ENCODE measurements around the gene VSTM2L. TPM values are rescaled to one million over a fixed set of nuclear protein-coding genes. Genes with fewer than 3 reads are reported as not detected.

The VSTM2L gene
- total and polyA plus RNA-seq, 2 of the 13 experiments (the other 11 are each of a cell fraction or from before 2014, with no cell fraction given), result not detected

GRCh38 chr20:37869334-37869861 is 33.5 kb upstream of the VSTM2L start:
- in situ Hi-C loops (cut with HindIII; ENCODE audit: extremely low pct_ligation_motif_present, low pct_unique_long_range_greater_than_20kb), result no loop called here
- no peak overlapping the region for H2AFZ ChIP-seq (ENCODE audit: low read length)
- intact Hi-C loops (cut with micrococcal nuclease; ENCODE audit: unreplicated experiment), result no loop called here
- no peak overlapping the region for H3K27ac ChIP-seq (ENCODE audit: extremely low read length, insufficient read depth, low read length)
- H3K4me3 ChIP-seq (replicated peaks in 1 of 3; ENCODE audit: insufficient read depth in 1 of 3, low read depth in 2 of 3, low read length in 3 of 3), result no peak overlapping the region
- no peaks in the 10 kb centered on the region for H3K27me3 ChIP-seq (ENCODE audit: control insufficient read depth in 1 of 2, insufficient read depth in 2 of 2, low read length in 2 of 2)
- ChIA-PET CTCF (ENCODE audit: low intra/inter-chr PET ratio, low total read pairs) (no interaction called here), POLR2A (no interaction called here)
- peaks cover 20 to 58% of the 10 kb centered on the region in 2 experiments for H3K36me3 ChIP-seq (replicated peaks in 1 of 2; ENCODE audit: control insufficient read depth in 1 of 2, insufficient read depth in 2 of 2, low read length in 2 of 2)
- H3K79me2 ChIP-seq (ENCODE audit: insufficient read depth, low read length), result no peaks in the 10 kb centered on the region
- BruUV-seq (replicated peaks), result no TSS peak
- ATAC-seq, result no peak; the same call in 2 of the 3 replicates
- TF ChIP-seq HOXA7 (CRISPR knock-in tag; IDR thresholded peaks at IDR 0.05) (no peak), HOXA3 (CRISPR knock-in tag; IDR thresholded peaks at IDR 0.05) (no peak), HNF4G (IDR thresholded peaks at IDR 0.05; ENCODE audit: borderline replicate concordance, low read depth, low read length) (no peak), HNF4G (CRISPR knock-in tag; IDR thresholded peaks at IDR 0.05; ENCODE audit: borderline replicate concordance, low read depth) (no peak), ZNF138 (CRISPR knock-in tag; IDR thresholded peaks at IDR 0.05; ENCODE audit: low read depth) (no peak), ZNF205 (CRISPR knock-in tag; IDR thresholded peaks at IDR 0.05) (no peak), NFKB2 (CRISPR knock-in tag; IDR thresholded peaks at IDR 0.05; ENCODE audit: borderline replicate concordance) (no peak), MAFK (conservative IDR thresholded peaks at IDR 0.05 in 1 of 2, IDR thresholded peaks at IDR 0.05 in 1 of 2; ENCODE audit: low read length in 2 of 2) (no peak), ZNF225 (CRISPR knock-in tag; IDR thresholded peaks at IDR 0.05) (no peak), STAG1 (CRISPR knock-in tag; IDR thresholded peaks at IDR 0.05) (no peak), CENPX (CRISPR knock-in tag; IDR thresholded peaks at IDR 0.05) (no peak), ZNF569 (CRISPR knock-in tag; IDR thresholded peaks at IDR 0.05; ENCODE audit: borderline replicate concordance) (no peak), ZFAT (CRISPR knock-in tag; conservative IDR thresholded peaks at IDR 0.05) (no peak)
- 87% methylated on average over 6 of the region's 6 CpGs for WGBS (ENCODE audit: low lambda C conversion rate)
- H3K9ac ChIP-seq (ENCODE audit: insufficient read depth, low read depth, low read length), result no peak overlapping the region
- no peak for DNase-seq (ENCODE audit: low spot score)
- H3K9me3 ChIP-seq (ENCODE audit: low read length), result no peaks in the 10 kb centered on the region
- H3K4me2 ChIP-seq (ENCODE audit: low read depth, low read length), result no peak overlapping the region
- no peaks in the 10 kb centered on the region for H3K4me1 ChIP-seq (ENCODE audit: insufficient read depth, low read length)
- FAIRE-seq, result no peak
- no peaks in the 10 kb centered on the region for H4K20me1 ChIP-seq (ENCODE audit: insufficient read depth, low read length)

Data from HepG2 (cell line).